GM12872 (cell line): ENCODE data around the gene KRTAP5-4.
A peak's percentile ranks its signal among the peaks of the same experiment; 100 is the strongest.

ENCODE experiments used
- TF ChIP-seq, protein P1 (sequence below): IDR thresholded peaks from 3 replicates; pipeline ENCODE4 v1.5.1; 2011; ENCODE audit warnings: low read depth, mild to moderate bottlenecking, low read length, moderate library complexity; ENCODE audit not compliant: insufficient read depth

KRTAP5-4 gene

DNA sequence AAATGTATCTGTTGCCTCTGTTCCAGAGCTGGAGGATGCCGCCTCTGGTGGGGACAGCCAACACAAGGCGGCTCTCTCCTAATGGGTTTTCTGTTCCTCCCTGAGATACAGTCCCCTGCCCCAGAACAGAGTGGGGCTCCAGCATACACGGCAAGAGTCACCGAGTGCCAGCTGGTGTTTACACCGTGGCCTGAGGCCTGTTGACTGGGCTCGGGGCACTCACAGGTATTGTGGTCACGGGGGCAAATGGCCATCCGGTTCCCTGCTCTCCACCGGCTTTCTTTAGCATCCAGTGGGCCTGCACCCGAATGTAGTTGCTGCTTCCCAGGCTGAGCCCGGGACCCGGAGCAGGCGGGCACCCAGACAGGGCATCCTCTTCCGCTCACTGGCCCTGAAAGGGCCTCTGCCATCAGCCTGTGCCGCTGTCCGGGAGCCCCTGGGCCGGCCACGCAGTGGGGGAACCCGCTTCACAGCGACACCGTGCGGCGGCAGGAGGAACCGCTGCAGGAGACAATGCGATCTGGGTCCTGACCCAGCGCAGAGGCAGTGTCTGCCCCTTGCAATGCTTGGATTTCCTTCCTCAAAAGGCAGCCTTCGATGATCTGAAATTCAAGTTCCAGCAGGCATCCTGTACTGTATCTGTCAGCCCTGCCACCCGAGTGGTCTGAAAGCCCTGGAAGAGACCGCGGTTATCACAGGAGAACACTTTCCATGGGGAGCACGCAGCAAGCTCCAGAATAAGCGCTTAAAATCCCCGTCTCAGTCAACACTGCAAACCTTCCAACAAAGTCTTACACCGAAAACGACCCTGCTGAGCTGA lies 6.8 kb upstream of the KRTAP5-4 start:
- TF ChIP-seq, protein P1, sequence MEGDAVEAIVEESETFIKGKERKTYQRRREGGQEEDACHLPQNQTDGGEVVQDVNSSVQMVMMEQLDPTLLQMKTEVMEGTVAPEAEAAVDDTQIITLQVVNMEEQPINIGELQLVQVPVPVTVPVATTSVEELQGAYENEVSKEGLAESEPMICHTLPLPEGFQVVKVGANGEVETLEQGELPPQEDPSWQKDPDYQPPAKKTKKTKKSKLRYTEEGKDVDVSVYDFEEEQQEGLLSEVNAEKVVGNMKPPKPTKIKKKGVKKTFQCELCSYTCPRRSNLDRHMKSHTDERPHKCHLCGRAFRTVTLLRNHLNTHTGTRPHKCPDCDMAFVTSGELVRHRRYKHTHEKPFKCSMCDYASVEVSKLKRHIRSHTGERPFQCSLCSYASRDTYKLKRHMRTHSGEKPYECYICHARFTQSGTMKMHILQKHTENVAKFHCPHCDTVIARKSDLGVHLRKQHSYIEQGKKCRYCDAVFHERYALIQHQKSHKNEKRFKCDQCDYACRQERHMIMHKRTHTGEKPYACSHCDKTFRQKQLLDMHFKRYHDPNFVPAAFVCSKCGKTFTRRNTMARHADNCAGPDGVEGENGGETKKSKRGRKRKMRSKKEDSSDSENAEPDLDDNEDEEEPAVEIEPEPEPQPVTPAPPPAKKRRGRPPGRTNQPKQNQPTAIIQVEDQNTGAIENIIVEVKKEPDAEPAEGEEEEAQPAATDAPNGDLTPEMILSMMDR = peak; percentile 94

DNA sequence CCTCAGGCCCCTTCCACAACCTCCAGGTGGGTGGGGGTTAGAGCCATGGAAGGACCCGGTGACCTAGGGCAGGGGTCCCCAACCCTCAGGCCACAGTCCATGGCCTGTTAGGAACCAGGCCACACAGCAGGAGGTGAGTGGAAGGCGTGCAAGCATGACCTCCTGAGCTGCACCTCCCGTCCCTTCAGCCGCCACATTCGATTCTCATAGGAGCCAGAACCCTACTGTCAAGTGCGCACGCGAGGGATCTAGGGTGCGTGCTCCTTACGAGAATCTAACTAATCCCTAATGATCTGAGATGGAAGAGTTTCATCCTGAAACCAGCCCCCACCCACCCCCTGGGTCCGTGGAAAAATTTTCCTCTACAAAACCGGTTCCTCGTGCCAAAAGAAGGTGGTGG lies 3.6 kb upstream of the KRTAP5-4 start:
- TF ChIP-seq, protein P1 = no peak

DNA sequence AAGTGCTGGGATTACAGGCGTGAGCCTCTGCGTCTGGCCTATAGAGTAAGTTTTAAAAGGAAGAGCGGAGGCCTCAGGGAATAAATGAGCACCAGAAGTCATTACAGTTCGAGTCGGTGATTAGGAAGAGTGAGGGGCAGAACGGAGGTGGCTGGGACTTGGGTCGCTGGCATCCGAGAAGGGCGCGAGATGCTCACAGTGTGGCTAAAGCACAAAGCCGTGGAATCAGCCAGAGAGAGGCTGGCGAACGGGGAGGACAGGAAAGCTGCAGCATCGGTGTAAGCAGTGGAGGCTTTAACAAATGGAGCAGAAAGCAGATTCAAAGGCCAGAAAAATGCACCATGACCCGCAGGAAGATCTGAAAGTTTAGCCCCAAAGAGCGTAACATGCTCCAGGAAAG lies 2.7 kb upstream of the KRTAP5-4 start:
- TF ChIP-seq, protein P1 = no peak

DNA sequence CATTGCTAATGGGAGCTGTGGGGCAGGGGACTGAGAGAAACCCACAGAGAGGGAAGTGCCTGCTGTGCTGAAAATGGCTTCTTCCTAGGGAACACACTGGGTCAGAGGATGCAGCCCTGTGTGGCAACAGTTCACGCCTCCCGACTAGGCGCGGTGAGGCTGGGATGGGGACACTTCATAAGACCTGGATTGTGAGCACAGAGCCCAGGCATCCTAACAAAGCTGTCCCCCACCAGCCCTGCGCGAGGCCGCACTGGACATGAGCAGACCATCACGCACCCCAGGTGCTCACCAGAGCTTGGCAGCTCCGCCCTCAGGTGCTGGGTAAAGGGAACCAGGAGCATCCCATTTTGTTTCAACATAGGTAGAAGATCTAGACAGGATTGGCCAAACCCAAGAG lies 1.8 kb upstream of the KRTAP5-4 start:
- TF ChIP-seq, protein P1 = no peak

DNA sequence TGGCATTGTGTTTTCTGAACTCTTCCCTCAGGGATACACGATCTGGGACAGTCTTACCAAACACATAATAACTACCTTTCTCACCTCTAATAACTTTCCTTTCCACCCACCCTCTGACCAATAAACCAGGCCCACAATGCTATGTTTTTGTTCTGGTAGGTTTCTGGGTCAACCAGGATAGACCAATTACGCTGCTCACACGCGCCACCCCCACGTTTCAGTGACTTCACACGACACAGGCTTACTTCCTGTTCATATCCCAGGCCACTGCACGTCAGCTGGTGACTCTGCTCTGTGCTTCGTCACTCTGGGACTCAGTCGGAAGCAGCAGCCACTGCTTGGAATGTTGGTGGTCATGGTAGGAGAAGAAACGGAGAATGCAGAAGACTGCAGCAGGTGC lies 2.5 kb downstream of the KRTAP5-4 start:
- TF ChIP-seq, protein P1 = no peak

DNA sequence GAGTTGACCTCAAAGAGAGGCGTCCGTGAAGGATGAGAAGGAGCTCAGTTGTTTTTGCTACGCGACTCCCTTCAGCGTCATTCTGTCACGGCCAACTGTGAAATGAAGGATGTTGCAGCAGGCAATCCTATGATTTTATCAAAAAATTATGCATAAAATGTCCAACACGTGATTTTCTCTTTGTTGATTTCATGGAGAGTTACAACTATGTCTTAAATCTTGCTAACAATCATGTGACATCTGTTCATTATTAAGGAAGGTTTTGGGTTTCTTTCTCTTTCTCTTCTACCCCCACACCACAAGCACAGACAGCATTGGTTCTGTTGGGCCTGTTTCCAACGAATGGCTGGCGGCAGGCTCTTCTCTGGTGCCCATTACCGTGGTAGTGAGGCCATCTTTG lies 3.7 kb downstream of the KRTAP5-4 start:
- TF ChIP-seq, protein P1 = no peak

DNA sequence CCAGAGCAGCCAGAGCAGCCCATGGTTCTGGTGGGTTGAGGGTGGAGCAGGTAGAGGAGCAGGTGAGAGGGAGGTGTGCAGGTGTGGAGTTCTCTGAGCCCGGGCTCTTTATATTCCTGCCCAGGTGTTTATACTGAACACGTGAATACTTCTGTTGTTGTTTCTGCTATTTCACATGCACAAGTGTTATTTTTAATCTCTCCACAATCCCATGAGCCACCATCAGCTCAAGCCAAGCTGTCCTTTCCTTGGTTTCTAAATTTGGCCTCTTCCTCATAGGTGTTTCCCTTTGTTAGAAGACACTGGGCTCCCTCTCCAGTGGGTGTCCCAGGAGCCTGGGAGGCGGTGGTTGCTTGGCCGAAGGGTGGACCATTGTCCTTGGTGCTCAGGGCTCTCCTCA lies 13.6 kb downstream of the KRTAP5-4 start, which contains the start of gene KRTAP5-3:
Gene KRTAP5-3 (minus strand): TSS at position 101 of the 400 bp plus-strand sequence. CDS start 78 bp downstream, at position 23.
- TF ChIP-seq, protein P1 = no peak
